CD8-positive, alpha-beta memory T cell (primary cell): ENCODE results near the gene FAM83C. TPM values are rescaled to one million over a fixed set of nuclear protein-coding genes. Genes with fewer than 3 reads are reported as not detected.
A peak's percentile ranks its signal among the peaks of the same experiment; 100 is the strongest.

Experiments
- CTCF ChIA-PET: fragments of 350-600 bp; sonication (Branson Sonifier 250); formaldehyde crosslinking; loops from one replicate; lab custom pipeline; 2021; ENCODE audit warnings: antibody characterized with exemption; lab: Charles Lee
- POLR2A ChIA-PET: fragments of 350-600 bp; sonication (Branson Sonifier 250); formaldehyde crosslinking; loops from one replicate; lab custom pipeline; 2021; ENCODE audit warnings: antibody characterized with exemption; lab: Charles Lee
- DNase-seq, 5 donors: peaks; one replicate each; pipeline versions ENCODE4 v3.0.0 to v3.0.0-alpha.2; 2020 to 2022; ENCODE audit warnings: mixed read lengths in 1 of 5
- H3K27ac ChIP-seq: one replicate; pipeline ENCODE4 v1.7.0; 2013; ENCODE audit warnings: low read depth, mild to moderate bottlenecking, low read length, moderate library complexity
- H3K27me3 ChIP-seq: 2 replicates; pipeline ENCODE4 v1.7.0; 2013; ENCODE audit warnings: low read length, mild to moderate bottlenecking; ENCODE audit not compliant: insufficient read depth, poor library complexity, severe bottlenecking
- H3K36me3 ChIP-seq: 2 replicates; pipeline ENCODE4 v1.7.0; 2013; ENCODE audit warnings: mild to moderate bottlenecking, low read length, moderate library complexity; ENCODE audit not compliant: insufficient read depth
- H3K4me1 ChIP-seq: 2 replicates; pipeline ENCODE4 v1.7.0; 2013; ENCODE audit warnings: mild to moderate bottlenecking, low read length, moderate library complexity; ENCODE audit not compliant: insufficient read depth
- H3K4me3 ChIP-seq: 2 replicates; pipeline ENCODE4 v1.7.0; 2013; ENCODE audit warnings: mild to moderate bottlenecking, low read length
- H3K9me3 ChIP-seq: 2 replicates; pipeline ENCODE4 v1.7.0; 2013; ENCODE audit warnings: mild to moderate bottlenecking, low read length
- H3K27ac Mint-ChIP-seq, 8 donors: one replicate each; pipeline ENCODE4 v1.8.0; 2020 to 2021; ENCODE audit warnings: mixed read lengths in 8 of 8, mild to moderate bottlenecking in 6 of 8, inconsistent platforms in 3 of 8, moderate library complexity in 3 of 8
- H3K27me3 Mint-ChIP-seq, 2 donors: one replicate each; pipeline ENCODE4 v1.8.0; 2020 to 2021; ENCODE audit warnings: mixed read lengths in 2 of 2, mild to moderate bottlenecking in 1 of 2, moderate library complexity in 1 of 2
- H3K36me3 Mint-ChIP-seq, 3 donors: one replicate each; pipeline ENCODE4 v1.8.0; 2020 to 2021; ENCODE audit warnings: mixed read lengths in 3 of 3, inconsistent platforms in 1 of 3, mild to moderate bottlenecking in 1 of 3
- H3K4me1 Mint-ChIP-seq, 3 donors: one replicate each; pipeline ENCODE4 v1.8.0; 2020 to 2021; ENCODE audit warnings: mixed read lengths in 3 of 3, inconsistent platforms in 1 of 3, mild to moderate bottlenecking in 1 of 3
- H3K4me3 Mint-ChIP-seq, 7 donors: one replicate each; pipeline ENCODE4 v1.8.0; 2020 to 2021; ENCODE audit warnings: mixed read lengths in 7 of 7, mild to moderate bottlenecking in 6 of 7, moderate library complexity in 4 of 7, inconsistent platforms in 2 of 7
- H3K9me3 Mint-ChIP-seq, 5 donors: one replicate each; pipeline ENCODE4 v1.8.0; 2020 to 2022; ENCODE audit warnings: mixed read lengths in 5 of 5, mild to moderate bottlenecking in 3 of 5, moderate library complexity in 2 of 5, inconsistent platforms in 1 of 5
- polyA plus RNA-seq: library from polyadenylated mRNA; unstranded; fragments of 300-500 nt; fragmentation: Illumina TruSeq; gene quantifications from one replicate; pipeline ENCODE4 v1.2.3, GENCODE V29; 2021
- total RNA-seq, 2 experiments: library from RNA; stranded (reverse); gene quantifications; one replicate each; pipeline ENCODE4 v1.2.3, GENCODE V29; 2021

FAM83C gene
- total and polyA plus RNA-seq, 3 experiments from 2014 or later: not detected

GRCh38 chr20:35294293-35294685 lies 2.1 kb upstream of the FAM83C start:
- CTCF ChIA-PET: no interaction called here

GRCh38 chr20:35293303-35294292 lies 1.4 kb upstream of the FAM83C start:
- ChIA-PET CTCF (interaction anchor here (0.5 to 0.8 kb wide), 2 partner anchors 10 to 19 kb away, joined by 3 to 4 read pairs; no protein-coding TSS in a partner anchor), POLR2A (no interaction called here)
- no peak for DNase-seq
- H3K4me1 Mint-ChIP-seq: no peaks in the 10 kb centered on the region
- H3K9me3 Mint-ChIP-seq: no peaks in the 10 kb centered on the region
- no peaks in the 10 kb centered on the region for H3K4me1 ChIP-seq
- H3K27ac Mint-ChIP-seq: peak overlapping the region in 1 of 8 donors; percentile 86
- no peak overlapping the region for H3K27ac ChIP-seq
- no peak overlapping the region for H3K4me3 Mint-ChIP-seq
- peaks cover 2 to 25% of the 10 kb centered on the region in 2 donors for H3K27me3 Mint-ChIP-seq
- H3K9me3 ChIP-seq: no peaks in the 10 kb centered on the region
- H3K27me3 ChIP-seq: no peaks in the 10 kb centered on the region
- no peaks in the 10 kb centered on the region for H3K36me3 Mint-ChIP-seq
- no peaks in the 10 kb centered on the region for H3K36me3 ChIP-seq
- no peak overlapping the region for H3K4me3 ChIP-seq

More at GRCh38 chr20:35294293-35294685, 2.1 kb upstream of the FAM83C start:
- Histone ChIP-seq H3K4me1 (no peaks in the 10 kb centered on the region), H3K27ac (no peak overlapping the region), H3K4me3 (no peak overlapping the region), H3K27me3 (no peaks in the 10 kb centered on the region), H3K9me3 (no peaks in the 10 kb centered on the region), H3K36me3 (no peaks in the 10 kb centered on the region)
- peaks cover 2 to 25% of the 10 kb centered on the region in 2 donors for H3K27me3 Mint-ChIP-seq
- no peak for DNase-seq
- no peaks in the 10 kb centered on the region for H3K36me3 Mint-ChIP-seq
- H3K27ac Mint-ChIP-seq: peak overlapping the region in 2 of 8 donors; percentile 55 to 90
- no peaks in the 10 kb centered on the region for H3K4me1 Mint-ChIP-seq
- POLR2A ChIA-PET: no interaction called here
- H3K9me3 Mint-ChIP-seq: no peaks in the 10 kb centered on the region
- no peak overlapping the region for H3K4me3 Mint-ChIP-seq

DNA sequence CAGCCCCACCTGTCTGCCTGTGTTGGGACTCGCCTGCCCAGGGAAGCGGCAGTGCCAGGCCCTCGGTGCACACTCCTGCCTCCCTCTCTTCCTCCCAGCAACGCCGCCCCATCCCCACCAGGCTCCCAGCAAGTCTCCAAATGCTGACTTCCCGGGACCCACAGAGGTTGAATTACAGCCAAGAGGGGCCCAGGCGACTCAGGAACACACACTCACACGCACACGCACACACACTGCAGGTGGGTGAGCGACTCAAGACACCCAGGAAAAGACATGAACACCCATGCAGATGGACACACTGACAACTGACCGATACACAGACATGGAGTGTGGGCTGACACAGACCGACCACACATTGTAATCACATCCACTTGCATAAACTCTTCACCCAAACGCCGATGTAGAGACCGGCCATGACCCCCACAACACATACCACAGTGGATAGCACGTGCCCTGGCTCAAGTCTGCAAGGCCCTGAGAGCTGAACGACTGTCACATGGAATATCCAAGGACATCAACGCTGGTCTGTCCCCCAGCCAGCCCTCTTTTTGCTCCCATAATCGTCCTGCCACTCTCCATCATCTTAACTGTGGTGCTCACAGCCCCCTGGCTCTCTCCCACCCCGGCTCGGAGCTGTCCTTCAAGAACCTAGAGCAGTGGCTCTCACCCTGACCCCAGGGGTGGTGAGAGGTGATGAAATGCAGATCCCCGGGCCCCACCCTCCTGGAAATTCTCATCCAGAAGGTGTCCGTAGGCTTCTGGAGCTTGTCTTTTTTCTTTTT lies 470 bp upstream of the FAM83C start:
- CTCF ChIA-PET: interaction anchor here (0.8 kb wide), 1 partner anchor 11 kb away, joined by 4 read pairs; no protein-coding TSS in a partner anchor
- Mint-ChIP-seq H3K4me1 (no peaks in the 10 kb centered on the region), H3K36me3 (no peaks in the 10 kb centered on the region), H3K4me3 (no peak overlapping the region), H3K27me3 (peaks cover 2 to 25% of the 10 kb centered on the region in 2 donors), H3K9me3 (no peaks in the 10 kb centered on the region), H3K27ac (no peak overlapping the region)
- POLR2A ChIA-PET: no interaction called here
- Histone ChIP-seq H3K4me3 (no peak overlapping the region), H3K36me3 (no peaks in the 10 kb centered on the region), H3K27me3 (no peaks in the 10 kb centered on the region), H3K4me1 (no peaks in the 10 kb centered on the region), H3K27ac (no peak overlapping the region), H3K9me3 (no peaks in the 10 kb centered on the region)
- no peak for DNase-seq

DNA sequence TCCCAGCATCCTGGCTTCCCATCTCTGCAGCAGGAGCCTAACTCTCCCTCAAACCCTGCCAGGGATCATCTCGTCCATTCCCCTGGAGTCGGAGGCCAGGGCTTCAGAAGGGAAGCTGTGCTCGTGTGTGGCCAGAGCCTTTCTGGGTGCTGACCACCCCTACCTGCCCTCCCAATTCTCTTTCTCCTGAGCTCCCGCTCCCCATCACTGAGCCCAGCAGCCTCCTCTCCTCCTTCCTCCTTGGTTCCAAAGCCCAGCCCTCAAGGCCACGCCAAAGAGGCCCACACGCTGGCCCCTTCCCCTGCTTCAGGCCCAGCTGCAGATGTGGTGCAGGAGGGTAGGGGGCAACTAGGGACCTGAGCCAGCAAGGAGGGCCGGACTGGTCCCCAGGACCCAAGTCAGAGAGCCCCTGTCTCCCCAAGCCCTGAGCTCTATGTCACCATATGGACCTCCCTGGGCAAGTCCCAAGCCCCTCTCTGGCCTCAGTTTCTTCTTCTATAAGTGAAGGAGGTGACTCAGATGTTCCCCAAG lies 1.3 kb downstream of the FAM83C start:
- Mint-ChIP-seq H3K9me3 (no peaks in the 10 kb centered on the region), H3K4me3 (no peak overlapping the region), H3K36me3 (no peaks in the 10 kb centered on the region), H3K27ac (no peak overlapping the region), H3K27me3 (peaks cover 0 to 25% of the 10 kb centered on the region in 2 donors), H3K4me1 (peaks cover 0 to 2% (median 2%) of the 10 kb centered on the region in 3 donors)
- Histone ChIP-seq H3K36me3 (no peaks in the 10 kb centered on the region), H3K4me3 (no peak overlapping the region), H3K9me3 (no peaks in the 10 kb centered on the region), H3K4me1 (no peaks in the 10 kb centered on the region), H3K27ac (no peak overlapping the region), H3K27me3 (no peaks in the 10 kb centered on the region)
- POLR2A ChIA-PET: no interaction called here
- no peak for DNase-seq
- CTCF ChIA-PET: interaction anchor here (1.1 to 1.9 kb wide), 2 partner anchors 13 to 144 kb away, joined by 3 to 8 read pairs; no protein-coding TSS in a partner anchor

DNA sequence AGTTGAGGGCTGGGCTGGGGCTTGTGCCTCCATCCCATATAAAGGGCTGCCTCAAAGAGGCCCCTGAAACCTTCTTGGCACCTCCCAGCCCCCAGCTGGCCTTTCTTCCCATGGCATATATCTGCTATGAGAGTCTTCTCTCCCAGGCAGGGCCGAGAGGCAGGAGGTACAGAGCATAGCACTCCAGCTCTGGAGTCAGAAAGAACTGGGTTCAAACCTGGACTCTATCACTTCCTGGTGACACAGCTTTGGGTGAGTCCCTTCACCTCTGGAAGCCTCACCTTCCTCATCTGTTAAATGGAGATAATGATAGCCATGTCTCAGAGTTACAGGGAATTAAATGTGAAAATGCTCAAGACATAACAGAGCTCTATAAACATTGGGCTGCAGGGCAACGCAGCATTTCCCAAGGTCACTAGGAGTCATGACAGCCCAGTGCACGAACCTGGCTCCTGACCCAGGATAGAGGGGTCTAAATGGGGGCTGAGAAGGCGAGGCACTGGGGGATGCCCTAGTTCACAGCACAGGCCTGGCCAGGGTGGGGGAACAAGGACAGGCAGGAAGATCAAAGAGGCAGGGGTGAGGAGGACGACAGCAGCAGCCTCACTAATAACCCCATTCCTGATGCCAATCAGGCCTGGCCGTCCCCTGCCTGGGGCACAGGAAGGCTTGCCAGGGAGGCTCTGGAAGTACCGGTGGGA lies 1.9 kb downstream of the FAM83C start:
- Histone ChIP-seq H3K4me3 (no peak overlapping the region), H3K4me1 (no peaks in the 10 kb centered on the region), H3K27me3 (no peaks in the 10 kb centered on the region), H3K36me3 (no peaks in the 10 kb centered on the region), H3K9me3 (no peaks in the 10 kb centered on the region), H3K27ac (no peak overlapping the region)
- no peak for DNase-seq
- no peak overlapping the region for H3K27ac Mint-ChIP-seq
- ChIA-PET POLR2A (no interaction called here), CTCF (interaction anchor here (1.9 to 2.6 kb wide), 2 partner anchors 14 kb away, joined by 8 to 11 read pairs; no protein-coding TSS in a partner anchor)
- H3K4me3 Mint-ChIP-seq: peak overlapping the region in 1 of 7 donors; percentile 61
- H3K36me3 Mint-ChIP-seq: no peaks in the 10 kb centered on the region
- H3K4me1 Mint-ChIP-seq: peaks cover 0 to 8% (median 7%) of the 10 kb centered on the region in 3 donors
- peaks cover 0 to 20% of the 10 kb centered on the region in 2 donors for H3K27me3 Mint-ChIP-seq
- no peaks in the 10 kb centered on the region for H3K9me3 Mint-ChIP-seq

DNA sequence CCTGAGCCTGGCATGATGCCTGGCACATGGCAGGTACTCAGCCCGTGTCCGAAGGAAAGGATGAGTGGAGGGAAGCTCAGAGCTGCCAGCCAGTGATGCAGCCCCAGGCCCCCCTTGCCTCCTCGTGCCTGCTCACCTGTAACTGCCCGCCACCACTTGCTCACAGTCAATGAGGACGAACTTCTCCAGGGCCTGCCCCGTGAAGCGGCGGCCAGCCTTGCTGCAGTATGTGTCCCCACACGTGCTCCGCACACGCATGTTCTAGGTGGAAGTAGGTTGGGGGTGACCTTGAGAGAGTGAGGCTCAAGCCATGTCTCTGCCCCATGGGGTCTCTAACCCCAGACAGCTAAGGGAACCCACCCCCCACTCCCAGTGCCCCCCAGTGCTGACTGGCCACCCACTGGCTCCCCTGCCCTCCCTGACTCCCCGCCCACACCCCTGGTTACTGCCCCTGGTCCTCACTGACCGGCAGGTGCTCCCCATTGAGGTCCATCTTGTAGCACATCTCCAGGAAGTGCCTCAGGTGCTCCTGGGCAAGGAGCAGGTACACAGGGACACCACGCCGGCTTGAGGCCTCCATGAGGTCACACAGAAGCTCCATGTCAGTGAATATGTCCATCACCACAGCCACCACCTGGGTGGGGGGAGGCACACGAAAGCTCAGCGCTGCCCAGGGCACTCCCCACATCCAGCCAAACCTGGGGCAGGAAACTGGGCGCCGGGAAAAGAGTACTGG lies 3.7 kb downstream of the FAM83C start:
- Histone ChIP-seq H3K9me3 (no peaks in the 10 kb centered on the region), H3K27me3 (no peaks in the 10 kb centered on the region), H3K4me1 (peaks cover 11% of the 10 kb centered on the region), H3K4me3 (no peak overlapping the region), H3K36me3 (no peaks in the 10 kb centered on the region), H3K27ac (no peak overlapping the region)
- Mint-ChIP-seq H3K9me3 (no peaks in the 10 kb centered on the region), H3K27ac (peak overlapping the region in 1 of 8 donors; percentile 29), H3K4me3 (peak overlapping the region in 1 of 7 donors; percentile 48), H3K36me3 (peaks cover 0 to 10% (median 0%) of the 10 kb centered on the region in 3 donors), H3K27me3 (peaks cover 0 to 6% of the 10 kb centered on the region in 2 donors), H3K4me1 (peaks cover 12 to 24% (median 19%) of the 10 kb centered on the region in 3 donors)
- POLR2A ChIA-PET: interaction anchor here (0.7 to 1.5 kb wide), 2 partner anchors 10 to 161 kb away, joined by 3 read pairs; partner anchors contain the start of gene MMP24OS
- CTCF ChIA-PET: interaction anchor here (2.6 kb wide), 1 partner anchor 16 kb away, joined by 11 read pairs; no protein-coding TSS in a partner anchor
- DNase-seq: no peak
